ENCODE results near the gene FBXO28.
"Not testable (repeated sequence)": the region's sequence is repeated elsewhere in the genome, so short reads cannot be mapped to it uniquely, and the experiment has no call there.

FBXO28 gene

GRCh38 chr1:224199679-224200078 lies 85.8 kb downstream of the FBXO28 start:
- H3K4me1 ChIP-seq (ENCODE audit: insufficient read depth, low read length) = peaks cover 10% of the 10 kb centered on the region; the same call in 1 of the 2 replicates
- no peak overlapping the region for H3K9ac ChIP-seq (ENCODE audit: low read depth, low read length)
- H3K36me3 ChIP-seq (ENCODE audit: insufficient read depth, low read length) = no peaks in the 10 kb centered on the region
- H3K9me3 ChIP-seq (ENCODE audit: control insufficient read depth, insufficient read depth, low read length) = no peaks in the 10 kb centered on the region

GRCh38 chr1:224201383-224201782 lies 87.5 kb downstream of the FBXO28 start:
- peaks cover 21% of the 10 kb centered on the region for H3K4me1 ChIP-seq (ENCODE audit: insufficient read depth, low read length)
- no peaks in the 10 kb centered on the region for H3K9me3 ChIP-seq (ENCODE audit: control insufficient read depth, insufficient read depth, low read length)
- H3K36me3 ChIP-seq (ENCODE audit: insufficient read depth, low read length) = no peaks in the 10 kb centered on the region
- H3K9ac ChIP-seq (ENCODE audit: low read depth, low read length) = no peak overlapping the region

GRCh38 chr1:224201853-224202252 lies 87.9 kb downstream of the FBXO28 start:
- Histone ChIP-seq H3K9ac (ENCODE audit: low read depth, low read length) (no peak overlapping the region), H3K9me3 (ENCODE audit: control insufficient read depth, insufficient read depth, low read length) (no peaks in the 10 kb centered on the region), H3K36me3 (ENCODE audit: insufficient read depth, low read length) (no peaks in the 10 kb centered on the region), H3K4me1 (ENCODE audit: insufficient read depth, low read length) (peaks cover 21% of the 10 kb centered on the region)

- no peak overlapping the region for H3K9ac ChIP-seq (ENCODE audit: low read depth, low read length)
- H3K9me3 ChIP-seq (ENCODE audit: control insufficient read depth, insufficient read depth, low read length) = no peaks in the 10 kb centered on the region
- peaks cover 21% of the 10 kb centered on the region for H3K4me1 ChIP-seq (ENCODE audit: insufficient read depth, low read length)
- H3K36me3 ChIP-seq (ENCODE audit: insufficient read depth, low read length) = no peaks in the 10 kb centered on the region
Observed at GRCh38 chr1:224203243-224204016, 89.5 kb downstream of the FBXO28 start.

GRCh38 chr1:224205438-224205840 lies 91.5 kb downstream of the FBXO28 start:
- H3K9me3 ChIP-seq (ENCODE audit: control insufficient read depth, insufficient read depth, low read length) = no peaks in the 10 kb centered on the region
- no peaks in the 10 kb centered on the region for H3K36me3 ChIP-seq (ENCODE audit: insufficient read depth, low read length)
- peaks cover 21% of the 10 kb centered on the region for H3K4me1 ChIP-seq (ENCODE audit: insufficient read depth, low read length)
- no peak overlapping the region for H3K9ac ChIP-seq (ENCODE audit: low read depth, low read length)

- H3K36me3 ChIP-seq (ENCODE audit: insufficient read depth, low read length); H3K9ac ChIP-seq (ENCODE audit: low read depth, low read length); H3K9me3 ChIP-seq (ENCODE audit: control insufficient read depth, insufficient read depth, low read length): not testable (repeated sequence)
- peaks cover 21% of the 10 kb centered on the region for H3K4me1 ChIP-seq (ENCODE audit: insufficient read depth, low read length)
Observed at GRCh38 chr1:224205931-224206538, 92.1 kb downstream of the FBXO28 start.

- Histone ChIP-seq H3K9me3 (ENCODE audit: control insufficient read depth, insufficient read depth, low read length) (no peaks in the 10 kb centered on the region), H3K4me1 (ENCODE audit: insufficient read depth, low read length) (peaks cover 17% of the 10 kb centered on the region), H3K36me3 (ENCODE audit: insufficient read depth, low read length) (no peaks in the 10 kb centered on the region), H3K9ac (ENCODE audit: low read depth, low read length) (no peak overlapping the region)
Observed at GRCh38 chr1:224211206-224211962, 97.5 kb downstream of the FBXO28 start.

Data from ES-I3 (cell line).